Cardiac septum (tissue), 1 donor: ENCODE results near the gene ZBED4. TPM values are rescaled to one million over a fixed set of nuclear protein-coding genes. Genes with fewer than 3 reads are reported as not detected.

Experiments used
- DNase-seq: peaks from one replicate; pipeline ENCODE4 v3.0.0-alpha.2; 2020; ENCODE audit warnings: low spot score
- intact Hi-C: fragments of 100-400 bp; cut with DNase I; formaldehyde crosslinking; loops from one replicate; pipeline ENCODE4 v1.14.0; 2022
- total RNA-seq: library from RNA; stranded (reverse); fragmentation: NEBNext Ultra II Directional; extraction: Animal tissue kit (Norgen Biotek cat#: 25700); gene quantifications from one replicate; pipeline ENCODE4 v1.2.1, GENCODE V29; 2021
- donor health status: DM: no; HTN: no; CAD: no.

ZBED4 gene
- total RNA-seq, 1 donor from 2014 or later, result 6.2 TPM

DNA sequence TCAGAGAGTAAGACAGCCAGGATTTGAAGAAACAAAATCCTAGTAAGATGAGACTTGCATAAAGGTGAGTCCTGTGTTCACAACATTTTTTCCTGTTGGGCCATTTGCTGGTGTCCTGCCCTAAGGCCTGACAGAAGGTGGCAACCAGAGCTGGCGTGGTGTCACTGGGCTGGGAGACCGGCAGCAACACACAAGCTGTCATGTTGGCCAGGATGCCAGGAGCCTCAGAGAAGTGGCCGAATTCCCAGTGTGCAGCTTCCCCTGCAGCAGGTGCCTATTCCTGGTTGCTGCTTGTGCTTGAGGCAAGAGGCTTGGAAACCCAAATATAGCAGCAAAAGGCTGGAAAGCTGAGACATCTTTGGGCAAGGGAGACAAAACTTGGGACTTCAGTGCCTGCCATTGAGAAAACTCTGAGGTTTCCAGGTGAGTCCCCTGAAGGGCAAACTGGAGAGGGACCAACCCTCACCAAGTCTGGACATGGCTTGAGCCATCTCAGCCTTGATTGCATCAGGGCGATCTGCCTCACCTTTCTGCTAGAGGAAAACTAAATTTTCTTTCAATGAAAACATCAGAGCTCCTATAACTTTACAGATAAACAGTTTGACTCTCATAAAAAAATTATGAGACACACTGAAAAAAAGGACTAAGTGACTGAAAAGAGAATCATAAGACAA, 38.7 kb downstream of the ZBED4 start:
- intact Hi-C loops, result no loop called here

DNA sequence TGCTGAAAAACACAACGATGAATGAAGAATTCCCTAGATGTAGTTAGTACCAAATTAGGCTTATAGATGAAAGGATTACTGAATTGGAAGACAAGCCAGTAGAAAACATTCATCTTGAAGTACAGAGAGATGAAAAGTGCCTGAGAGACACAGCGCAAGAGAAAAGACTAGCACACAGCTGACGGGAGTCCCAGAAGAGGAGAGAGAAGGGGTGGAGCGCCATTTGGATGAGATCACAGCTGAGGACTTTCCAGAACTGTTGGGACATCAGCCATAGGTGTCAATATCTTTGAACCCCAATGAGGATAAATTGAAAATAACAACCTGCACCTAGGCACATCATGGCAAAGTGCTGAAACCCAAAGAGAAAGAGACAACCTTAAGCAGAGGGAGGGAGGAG, 39.4 kb downstream of the ZBED4 start:
- intact Hi-C loops, result no loop called here
- no peak for DNase-seq

More for the DNA sequence above, 38.7 kb downstream of the ZBED4 start:
- no peak for DNase-seq

DNA sequence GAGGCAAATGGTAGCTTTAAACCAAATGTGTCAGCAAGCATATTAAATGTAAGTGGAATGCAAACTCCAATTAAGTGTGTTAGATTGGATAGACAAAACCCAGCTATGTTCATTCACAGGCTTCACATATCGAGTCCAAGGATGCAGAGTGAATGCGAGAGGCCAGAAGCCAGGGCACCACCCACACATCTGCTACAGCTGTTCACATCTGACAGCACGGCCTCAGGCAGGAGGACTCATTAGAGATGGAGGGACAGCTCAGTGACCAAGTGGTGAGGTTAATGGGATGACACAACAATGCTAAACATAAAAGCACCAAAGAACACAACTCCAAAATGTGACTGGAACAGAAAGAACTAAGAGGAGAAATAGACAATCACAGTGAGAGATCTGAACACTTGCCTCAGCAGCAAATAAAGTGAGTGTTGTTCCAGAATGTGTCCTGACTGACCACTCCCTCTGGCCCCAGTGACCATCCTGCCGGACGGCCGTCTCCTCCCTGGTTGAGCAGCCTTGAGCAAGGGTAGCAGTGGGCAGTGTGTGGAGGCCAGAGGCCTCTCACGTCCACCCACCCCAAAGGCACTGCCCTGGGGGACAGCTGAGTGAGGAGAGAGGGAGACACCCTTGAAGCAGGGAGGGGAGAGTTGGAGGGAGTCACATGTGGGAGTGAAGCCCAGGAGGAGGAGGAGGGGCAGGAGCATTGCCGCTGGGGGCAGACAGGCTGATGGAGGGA, 40.8 kb downstream of the ZBED4 start:
- intact Hi-C loops, result no loop called here
- peak; percentile 33 for DNase-seq

DNA sequence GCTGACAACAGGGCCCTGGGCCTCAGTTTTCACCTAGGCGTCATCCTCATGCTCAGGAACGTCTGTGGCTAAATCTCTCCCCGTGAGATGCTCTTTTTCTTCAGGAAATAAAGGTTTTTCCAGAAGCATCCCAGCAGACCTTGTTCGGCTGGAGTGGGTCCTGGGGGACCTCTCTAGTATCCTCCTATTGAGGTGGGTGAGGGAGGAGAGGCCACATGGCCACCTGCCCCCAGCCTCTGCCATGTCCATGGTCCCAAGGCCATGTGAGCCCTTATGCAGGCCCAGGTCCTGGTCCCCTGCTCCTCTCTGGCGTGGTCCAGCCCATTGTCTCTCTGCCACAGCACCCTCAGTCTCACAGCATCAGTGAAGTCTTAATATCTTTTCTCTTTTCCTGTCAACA, 42.6 kb downstream of the ZBED4 start:
- intact Hi-C loops, result no loop called here
- DNase-seq, result no peak

DNA sequence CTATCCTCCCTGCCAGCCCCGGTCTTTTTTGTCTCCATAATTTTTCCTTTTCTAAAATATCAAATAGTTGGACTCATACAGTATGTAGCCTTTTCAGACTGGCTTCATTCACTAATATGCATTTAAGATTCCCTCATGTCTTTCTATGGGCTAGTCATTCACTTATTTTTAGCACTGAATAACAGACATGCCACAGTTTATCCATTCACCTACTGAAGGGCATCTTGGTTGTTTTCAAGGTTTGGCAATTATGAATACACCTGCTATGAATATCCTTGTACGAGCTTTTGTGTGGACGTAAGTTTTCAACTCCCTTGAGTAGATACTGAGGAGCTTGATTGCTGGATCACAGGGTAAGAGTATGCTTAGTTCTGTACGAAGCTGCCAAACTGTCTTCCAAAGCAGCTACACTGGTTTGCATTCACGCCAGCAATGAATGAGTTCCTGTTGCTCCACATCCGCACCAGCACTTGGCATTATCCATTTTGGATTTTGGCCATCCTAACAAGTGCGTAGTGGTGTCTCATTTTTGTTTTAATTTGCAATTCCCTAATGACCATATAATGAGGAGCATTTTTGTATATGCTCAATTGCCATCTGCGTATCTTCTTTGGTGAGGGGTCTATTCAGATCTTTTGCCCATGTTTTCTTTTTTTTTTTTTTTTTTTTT, 43.5 kb downstream of the ZBED4 start:
- intact Hi-C loops, result no loop called here
- DNase-seq, result no peak

DNA sequence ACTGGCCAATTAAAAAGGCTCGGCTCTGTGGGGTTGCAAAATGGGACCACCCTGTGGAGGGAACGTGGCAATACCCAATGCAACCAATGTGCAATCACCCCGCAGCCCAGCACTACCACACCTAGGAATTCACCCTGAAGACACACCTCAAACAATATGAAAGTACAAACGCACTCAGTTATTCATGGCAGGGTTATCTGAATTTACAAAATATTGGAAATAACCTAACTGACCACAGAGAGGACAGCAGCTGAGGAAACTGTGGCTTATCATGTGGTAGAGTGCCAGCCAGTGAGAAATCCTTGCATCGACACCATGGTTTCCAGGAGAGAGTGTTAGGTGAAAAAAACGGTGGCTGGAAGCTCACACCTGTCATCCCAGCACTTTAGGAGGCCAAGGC, 45.9 kb downstream of the ZBED4 start:
- intact Hi-C loops, result no loop called here
- DNase-seq, result peak; percentile 22

DNA sequence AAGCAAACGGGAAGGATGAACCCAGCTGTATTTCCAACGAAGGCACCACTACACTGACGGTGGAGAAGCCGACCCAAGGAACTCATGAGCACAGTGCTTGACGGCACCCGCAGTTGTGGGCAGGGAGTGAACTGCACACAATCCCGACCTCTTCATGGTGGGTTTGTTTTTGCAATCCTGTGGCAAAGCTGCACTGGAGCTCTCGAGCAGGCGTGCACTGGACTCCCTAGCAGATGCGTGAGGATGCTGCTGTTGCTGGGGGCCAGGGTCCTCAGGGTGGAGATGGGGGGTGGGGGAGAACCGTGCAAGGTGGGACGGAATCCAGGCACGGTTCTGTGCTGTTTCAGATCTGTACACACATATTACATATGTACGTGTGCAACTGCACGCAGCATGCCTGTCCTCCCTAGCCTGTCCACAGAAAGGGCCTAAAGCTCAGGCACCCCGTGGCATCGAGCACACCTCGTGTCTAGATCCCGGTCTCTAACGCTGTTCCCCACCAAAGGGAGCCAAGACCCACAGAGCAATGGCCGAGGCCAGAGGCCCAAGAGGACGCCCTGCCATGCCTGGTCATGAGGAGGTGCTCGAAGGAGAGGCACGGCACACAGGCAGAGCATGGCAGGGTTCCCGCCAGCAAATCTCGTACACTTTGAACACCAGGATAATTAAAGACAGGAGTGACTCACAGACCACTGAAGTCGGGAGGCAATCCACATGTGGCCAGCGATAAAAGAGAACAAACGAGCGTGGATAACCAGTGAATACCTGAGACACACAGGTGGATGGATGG, 47.0 kb downstream of the ZBED4 start:
- intact Hi-C loops, result no loop called here
- DNase-seq, result peak; percentile 56

DNA sequence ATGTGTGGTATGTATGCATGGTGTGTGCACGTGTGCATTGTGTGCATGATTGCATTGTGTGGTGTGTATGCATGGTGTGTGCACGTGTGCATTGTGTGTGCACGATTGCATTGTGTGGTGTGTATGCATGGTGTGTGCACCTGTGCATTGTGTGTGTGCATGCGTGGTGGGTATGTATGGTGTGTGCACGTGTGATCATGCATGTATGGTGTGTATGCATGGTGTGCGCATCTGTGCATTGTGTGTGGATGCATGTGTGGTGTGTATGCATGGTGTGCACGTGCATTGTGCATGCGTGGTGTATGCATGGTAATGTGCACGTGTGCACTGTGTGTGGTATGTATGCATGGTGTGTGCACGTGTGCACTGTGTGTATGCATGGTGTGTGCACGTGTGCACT, 47.8 kb downstream of the ZBED4 start:
- no peak for DNase-seq

DNA sequence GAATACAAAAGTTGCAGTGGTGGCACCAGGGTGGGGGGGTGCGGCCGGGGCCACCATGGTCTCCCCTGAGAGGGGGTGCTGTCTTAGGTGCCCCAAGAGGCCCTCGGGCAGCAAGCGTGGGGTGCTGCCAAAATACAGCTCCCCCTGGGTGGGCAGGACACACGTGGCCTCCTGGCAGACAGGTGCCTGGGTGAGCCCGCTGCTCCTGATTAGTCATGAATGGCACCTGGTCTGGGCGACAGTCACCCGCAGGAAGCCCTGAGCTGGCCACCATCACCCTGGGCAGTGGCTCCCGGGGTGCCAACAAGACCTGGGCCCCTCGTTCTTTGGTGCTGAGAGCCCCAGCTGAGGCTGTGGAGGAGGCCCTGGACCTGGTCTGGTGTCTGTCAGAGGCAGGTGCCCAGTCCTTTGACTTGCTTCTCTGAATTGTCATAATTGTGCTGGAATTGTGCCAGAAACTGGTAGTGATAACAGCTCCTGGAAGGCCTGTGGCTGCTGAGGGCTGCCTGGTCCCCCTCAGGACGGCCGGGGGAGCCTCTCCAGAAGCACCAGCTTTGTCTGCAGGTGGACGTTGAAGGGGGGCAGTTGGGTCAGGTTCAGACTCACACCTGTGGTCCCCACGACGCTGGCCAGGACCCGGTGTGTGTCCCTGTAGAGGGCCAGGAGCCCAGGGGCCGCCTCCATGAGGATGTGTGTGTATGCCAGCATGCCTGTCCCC, 49.8 kb downstream of the ZBED4 start:
- intact Hi-C loops, result no loop called here
- DNase-seq, result no peak

More for the DNA sequence above, 47.8 kb downstream of the ZBED4 start:
- intact Hi-C loops, result no loop called here

DNA sequence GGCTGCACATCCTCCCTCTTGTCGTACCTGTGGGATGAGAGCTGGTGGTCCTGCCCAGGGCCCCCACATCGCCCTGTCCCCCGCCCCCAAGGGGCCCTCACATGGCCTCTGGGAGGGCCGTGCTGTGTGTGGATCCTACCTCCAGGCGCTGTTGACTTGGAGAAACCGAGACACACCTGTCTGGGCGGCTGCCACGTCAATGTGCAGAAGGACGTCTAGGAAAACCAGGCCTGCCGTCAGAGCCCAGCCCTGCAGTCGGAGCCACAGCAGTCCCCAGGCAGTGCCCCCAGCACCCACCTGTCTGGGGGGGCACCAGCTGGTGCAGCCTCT, 50.4 kb downstream of the ZBED4 start:
- DNase-seq, result no peak
- intact Hi-C loops, result no loop called here

DNA sequence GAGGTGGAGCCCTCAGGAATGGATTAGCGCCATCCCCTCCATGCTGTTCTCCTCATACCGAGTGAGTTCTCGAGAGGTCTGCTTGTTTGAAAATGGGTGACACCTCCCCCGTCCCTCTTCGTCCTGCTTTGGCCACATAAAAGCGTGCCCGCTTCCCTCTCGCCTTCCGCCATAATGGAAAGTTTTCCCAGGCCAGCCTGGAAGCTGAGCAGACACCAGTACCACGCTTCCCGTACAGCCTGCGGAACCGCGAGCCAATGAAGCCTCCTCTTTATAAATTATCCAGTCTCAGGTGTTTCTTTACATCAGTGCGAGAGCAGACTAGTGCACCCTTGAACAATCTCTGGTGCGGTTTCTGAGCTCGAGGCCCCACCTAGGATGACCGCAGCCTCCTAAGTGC, 51.8 kb downstream of the ZBED4 start:
- intact Hi-C loops, result no loop called here
- no peak for DNase-seq

DNA sequence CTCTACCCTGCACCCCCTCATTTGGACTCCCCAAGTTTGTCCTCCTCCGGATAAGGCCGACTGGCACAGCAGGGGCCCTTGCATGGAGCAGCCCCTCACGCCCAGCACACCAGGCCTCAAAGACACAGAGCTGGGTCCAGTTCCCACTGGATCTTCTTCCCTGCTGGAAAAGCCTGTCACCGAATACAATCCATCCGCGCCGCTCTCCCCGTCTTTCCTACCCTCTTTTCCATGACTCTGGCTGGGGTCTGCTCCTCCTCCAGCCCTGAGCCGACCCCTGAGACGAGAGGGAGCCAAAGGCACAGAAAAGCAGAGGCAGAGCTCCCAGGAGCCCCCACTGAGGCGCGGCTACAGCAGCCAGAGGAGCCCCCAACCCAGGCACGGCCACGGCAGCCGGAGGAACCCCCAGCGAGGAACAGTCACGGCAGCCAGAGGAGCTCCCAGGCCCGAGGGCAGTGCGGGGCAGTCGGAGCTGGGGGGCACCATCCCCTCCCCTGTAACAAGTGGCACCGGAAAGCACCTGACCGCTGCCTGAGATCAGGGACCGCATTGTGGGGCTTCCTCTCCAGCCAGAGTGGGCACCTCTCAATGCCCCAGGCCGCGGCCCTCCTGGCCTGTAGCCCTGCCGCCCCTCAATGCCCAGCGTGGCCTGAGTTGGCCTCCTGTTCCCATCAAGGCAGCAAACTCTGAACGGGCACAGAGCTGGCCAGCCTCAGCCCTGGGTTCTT, 52.6 kb downstream of the ZBED4 start:
- intact Hi-C loops, result no loop called here

DNA sequence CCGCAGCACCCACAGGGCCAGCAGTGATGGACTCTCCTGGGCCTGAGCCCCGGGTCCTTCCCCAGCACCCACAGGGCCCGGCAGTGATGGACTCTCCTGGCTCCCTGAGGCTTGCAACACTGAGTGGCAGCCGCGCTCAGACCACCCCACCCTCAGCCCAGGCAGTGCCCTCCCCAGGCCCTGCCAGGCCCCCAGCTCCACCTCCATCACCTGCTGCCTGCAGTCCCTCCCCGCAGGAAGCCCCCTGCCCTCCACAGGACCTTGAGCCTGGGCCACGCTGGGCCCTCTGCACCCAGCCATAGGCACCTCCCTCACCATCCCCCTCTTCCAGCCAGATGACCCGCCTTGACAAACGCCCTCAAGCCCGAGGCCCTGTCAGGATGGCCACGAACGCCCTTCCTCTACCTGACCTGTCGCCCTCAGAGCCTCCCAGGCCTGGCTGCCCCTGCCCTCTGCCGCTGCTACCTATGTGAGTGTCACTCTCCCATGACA, 53.2 kb downstream of the ZBED4 start:
- no peak for DNase-seq
- intact Hi-C loops, result no loop called here

More for the DNA sequence above, 52.6 kb downstream of the ZBED4 start:
- DNase-seq, result no peak

DNA sequence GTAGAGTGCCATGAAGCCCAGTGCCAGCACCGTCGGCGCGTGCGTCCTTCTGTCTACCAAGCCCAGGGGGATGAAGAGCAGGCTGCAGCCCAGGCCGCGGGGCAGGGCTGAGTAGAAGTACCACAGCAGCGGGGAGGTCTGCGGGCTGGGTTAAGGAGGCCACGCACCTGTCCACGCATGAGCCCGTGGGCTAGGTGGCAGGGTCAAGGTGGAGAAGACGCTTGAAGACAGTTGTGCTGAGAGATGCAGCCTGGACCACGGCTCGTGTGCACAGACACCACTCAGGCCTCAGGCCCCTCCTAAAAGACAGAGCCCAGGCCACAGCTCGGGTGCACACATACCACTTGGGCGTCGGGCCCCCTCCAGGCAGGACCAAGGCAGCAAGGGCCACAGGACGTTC, 54.2 kb downstream of the ZBED4 start:
- intact Hi-C loops, result no loop called here
- no peak for DNase-seq

DNA sequence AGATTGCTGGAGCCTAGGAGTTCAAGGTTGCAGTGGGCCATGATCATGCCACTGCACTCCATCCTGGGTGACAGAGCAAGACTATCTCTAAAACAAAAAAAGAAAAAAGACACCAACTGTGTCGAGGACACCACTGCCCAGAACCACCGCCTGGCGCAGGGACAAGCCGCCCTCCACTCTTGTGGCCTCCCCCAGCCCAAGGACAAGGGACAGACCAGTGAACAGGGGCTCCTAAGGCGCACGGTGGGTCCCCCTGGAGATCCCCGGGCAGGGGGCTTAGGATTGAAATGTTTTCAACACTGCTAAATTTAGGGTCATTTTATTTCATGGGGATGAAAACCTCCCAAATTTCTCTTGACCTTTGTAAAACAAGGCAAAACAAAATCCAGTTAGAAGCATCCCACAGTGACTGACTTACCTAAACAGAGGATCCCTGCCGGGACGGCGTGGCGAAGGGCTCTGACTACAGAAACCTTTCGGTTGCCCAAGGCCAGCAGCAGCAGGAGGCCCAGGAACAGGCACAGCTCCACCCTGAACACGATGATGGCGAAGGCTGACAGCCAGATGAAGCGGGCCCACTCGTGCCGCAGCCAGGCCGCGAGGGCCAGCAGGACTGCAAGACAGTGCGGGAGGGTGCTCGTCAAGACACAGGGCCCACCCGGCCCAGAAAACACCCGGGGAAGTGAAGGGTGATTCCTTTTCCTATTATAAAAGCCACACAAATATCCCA, 56.0 kb downstream of the ZBED4 start:
- no peak for DNase-seq
- intact Hi-C loops, result no loop called here

DNA sequence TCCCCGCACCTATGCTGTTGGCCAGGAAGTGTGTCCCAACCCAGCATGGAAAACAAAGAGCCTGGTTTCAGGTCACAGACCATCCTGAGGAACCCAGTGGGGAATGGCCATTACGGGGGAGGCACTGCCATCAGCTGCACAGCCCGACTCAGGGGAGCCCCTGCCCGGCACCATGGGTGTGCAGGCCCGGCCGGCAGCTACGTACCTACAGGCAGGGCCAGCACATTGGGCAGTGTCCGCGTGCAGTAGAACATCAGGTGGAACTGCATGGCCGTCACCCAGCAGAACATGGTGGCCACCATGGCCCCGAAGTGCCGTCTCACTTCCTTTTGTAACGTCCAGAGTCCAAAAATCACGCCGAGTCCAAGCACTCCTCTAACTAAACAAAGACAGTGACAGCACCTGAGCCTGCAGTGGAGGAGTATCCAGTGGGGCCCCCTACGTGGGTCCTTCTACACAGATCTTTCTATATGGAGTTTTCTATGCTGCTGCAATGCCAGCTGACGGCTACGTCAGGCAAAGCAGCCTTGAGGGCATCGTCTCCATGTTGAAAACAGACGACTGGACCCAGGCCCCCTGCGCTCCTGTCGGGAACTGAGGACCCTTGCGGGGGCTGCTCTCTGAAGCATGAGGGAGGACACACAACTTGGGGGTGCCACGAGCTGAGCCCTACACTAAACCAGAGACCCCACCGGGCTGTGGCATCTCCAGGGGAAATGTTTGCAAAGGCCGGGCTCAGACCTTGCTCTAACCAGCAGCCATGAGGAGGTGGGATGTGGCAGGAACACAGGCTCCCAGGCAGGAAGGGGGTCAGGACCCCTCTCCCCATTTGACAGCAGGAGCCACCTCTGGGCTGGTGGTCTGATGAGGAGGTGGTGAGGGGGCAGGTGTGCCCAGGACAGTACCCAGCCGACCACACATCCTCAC, 56.8 kb downstream of the ZBED4 start:
- DNase-seq, result no peak
- intact Hi-C loops, result no loop called here
